H9 (cell line): Measurements from ENCODE around the gene ABCA4. TPM values are rescaled to one million over a fixed set of nuclear protein-coding genes. Genes with fewer than 3 reads are reported as not detected.

ENCODE experiments used
- DNase-seq: peaks from one replicate; pipeline ENCODE4 v3.0.0-alpha.2; 2017
- H2AFZ ChIP-seq: one replicate; pipeline ENCODE4 v1.6.1; 2013; ENCODE audit warnings: mild to moderate bottlenecking, low read length, control low read depth, moderate library complexity
- H2AK5ac ChIP-seq: 2 replicates; pipeline ENCODE4 v1.6.1; 2013; ENCODE audit warnings: low read length, control low read depth, mixed read lengths; ENCODE audit not compliant: insufficient read length
- H2BK120ac ChIP-seq: one replicate; pipeline ENCODE4 v1.6.1; 2013; ENCODE audit warnings: low read depth, mild to moderate bottlenecking, low read length, control low read depth, inconsistent platforms; ENCODE audit not compliant: poor library complexity, severe bottlenecking
- H2BK12ac ChIP-seq: 2 replicates; pipeline ENCODE4 v1.6.1; 2013; ENCODE audit warnings: low read length, control low read depth, mixed read lengths, low read depth; ENCODE audit not compliant: insufficient read length
- H2BK15ac ChIP-seq: 2 replicates; pipeline ENCODE4 v1.6.1; 2013; ENCODE audit warnings: low read depth, low read length, control low read depth
- H2BK20ac ChIP-seq: one replicate; pipeline ENCODE4 v1.6.1; 2013; ENCODE audit warnings: low read depth, mild to moderate bottlenecking, low read length, control low read depth, inconsistent platforms; ENCODE audit not compliant: poor library complexity, severe bottlenecking
- H2BK5ac ChIP-seq: 2 replicates; pipeline ENCODE4 v1.6.1; 2013; ENCODE audit warnings: low read length, control low read depth, mixed read lengths; ENCODE audit not compliant: insufficient read length
- H3K14ac ChIP-seq: 2 replicates; pipeline ENCODE4 v1.6.1; 2013; ENCODE audit warnings: low read length, control low read depth; ENCODE audit not compliant: insufficient read depth
- H3K18ac ChIP-seq: 2 replicates; pipeline ENCODE4 v1.6.1; 2013; ENCODE audit warnings: low read depth, mild to moderate bottlenecking, mixed read lengths, low read length, control low read depth; ENCODE audit not compliant: insufficient read length
- H3K23ac ChIP-seq: 2 replicates; pipeline ENCODE4 v1.6.1; 2013; ENCODE audit warnings: low read length, control low read depth, mixed read lengths, low read depth; ENCODE audit not compliant: insufficient read length
- H3K23me2 ChIP-seq: 2 replicates; pipeline ENCODE4 v1.6.1; 2013; ENCODE audit warnings: low read depth, mild to moderate bottlenecking, mixed read lengths, low read length, control low read depth; ENCODE audit not compliant: insufficient read length, poor library complexity, severe bottlenecking
- H3K27ac ChIP-seq: 2 replicates; pipeline ENCODE4 v1.5.1; 2013; ENCODE audit warnings: low read length, control low read depth, mixed read lengths, low read depth; ENCODE audit not compliant: insufficient read length
- H3K27me3 ChIP-seq: 2 replicates; pipeline ENCODE4 v1.6.1; 2013; ENCODE audit warnings: low read length, control low read depth, inconsistent platforms; ENCODE audit not compliant: insufficient read depth
- H3K4ac ChIP-seq: 2 replicates; pipeline ENCODE4 v1.6.1; 2013; ENCODE audit warnings: low read depth, mild to moderate bottlenecking, control low read depth, inconsistent platforms, low read length, moderate library complexity
- H3K4me1 ChIP-seq: 2 replicates; pipeline ENCODE4 v1.6.1; 2013; ENCODE audit warnings: low read length, control low read depth, inconsistent platforms; ENCODE audit not compliant: insufficient read depth
- H3K4me2 ChIP-seq: 2 replicates; pipeline ENCODE4 v1.6.1; 2013; ENCODE audit warnings: low read length, control low read depth, mixed read lengths; ENCODE audit not compliant: insufficient read length, insufficient read depth
- H3K56ac ChIP-seq: 2 replicates; pipeline ENCODE4 v1.6.1; 2013; ENCODE audit warnings: low read depth, mild to moderate bottlenecking, mixed read lengths, low read length, control low read depth; ENCODE audit not compliant: insufficient read length
- H3K79me1 ChIP-seq: 2 replicates; pipeline ENCODE4 v1.6.1; 2013; ENCODE audit warnings: low read depth, mild to moderate bottlenecking, moderate library complexity, low read length, control low read depth, inconsistent platforms; ENCODE audit not compliant: insufficient read depth, poor library complexity, severe bottlenecking
- H3K79me2 ChIP-seq: 2 replicates; pipeline ENCODE4 v1.6.1; 2013; ENCODE audit warnings: low read length, control low read depth, inconsistent platforms; ENCODE audit not compliant: insufficient read depth
- H3K9ac ChIP-seq: 2 replicates; pipeline ENCODE4 v1.6.1; 2013; ENCODE audit warnings: low read length, control low read depth, mixed read lengths; ENCODE audit not compliant: insufficient read length; ENCODE audit errors: extremely low read depth
- H3K9me3 ChIP-seq: one replicate; pipeline ENCODE4 v1.6.1; 2013; ENCODE audit warnings: low read depth, low read length, inconsistent platforms; ENCODE audit not compliant: control insufficient read depth
- H3T11ph ChIP-seq: one replicate; pipeline ENCODE4 v1.6.1; 2013; ENCODE audit warnings: mild to moderate bottlenecking, low read length, control low read depth, inconsistent platforms
- H4K20me1 ChIP-seq: one replicate; pipeline ENCODE4 v1.6.1; 2013; ENCODE audit not compliant: control insufficient read depth, insufficient read length, insufficient read depth
- H4K5ac ChIP-seq: 2 replicates; pipeline ENCODE4 v1.6.1; 2013; ENCODE audit warnings: low read depth, mild to moderate bottlenecking, mixed read lengths, low read length, control low read depth; ENCODE audit not compliant: insufficient read length
- H4K8ac ChIP-seq: replicated peaks from 2 replicates; pipeline ENCODE4 v1.6.1; 2013; ENCODE audit warnings: low read length, control low read depth, mixed read lengths, low read depth; ENCODE audit not compliant: insufficient read length
- H4K91ac ChIP-seq: 2 replicates; pipeline ENCODE4 v1.6.1; 2013; ENCODE audit warnings: low read depth, mild to moderate bottlenecking, moderate library complexity, mixed read lengths, low read length, control low read depth; ENCODE audit not compliant: insufficient read length
- H3K27ac Mint-ChIP-seq, 3 experiments: 2 replicates in 2 of 3; 3 replicates in 1 of 3; pipeline ENCODE4 v1.8.0; 2020 to 2021; ENCODE audit warnings: mixed read lengths in 3 of 3, mild to moderate bottlenecking in 1 of 3, moderate library complexity in 1 of 3
- H3K27me3 Mint-ChIP-seq: 2 replicates; pipeline ENCODE4 v1.8.0; 2021; ENCODE audit warnings: low read depth, mild to moderate bottlenecking, moderate library complexity, mixed read lengths
- H3K36me3 Mint-ChIP-seq, 3 experiments: 2 replicates in 2 of 3; 3 replicates in 1 of 3; pipeline ENCODE4 v1.8.0; 2020 to 2021; ENCODE audit warnings: low read depth in 3 of 3, mixed read lengths in 3 of 3; ENCODE audit not compliant: insufficient read depth in 1 of 3
- H3K4me1 Mint-ChIP-seq, 2 experiments: 2 replicates each; pipeline ENCODE4 v1.8.0; 2020; ENCODE audit warnings: mixed read lengths in 2 of 2
- H3K4me3 Mint-ChIP-seq, 2 experiments: 2 replicates in 1 of 2; 3 replicates in 1 of 2; pipeline ENCODE4 v1.8.0; 2020 to 2021; ENCODE audit warnings: mild to moderate bottlenecking in 2 of 2, mixed read lengths in 2 of 2, moderate library complexity in 1 of 2
- H3K9me3 Mint-ChIP-seq, 2 experiments: 2 replicates in 1 of 2; 3 replicates in 1 of 2; pipeline ENCODE4 v1.8.0; 2020; ENCODE audit warnings: mild to moderate bottlenecking in 2 of 2, mixed read lengths in 2 of 2, moderate library complexity in 1 of 2
- CTCF ChIP-seq: fragments of 200-600 bp; sonication (generic); conservative IDR thresholded peaks from 3 replicates; pipeline ENCODE4 v1.8.0; 2021; ENCODE audit warnings: antibody characterized with exemption, mild to moderate bottlenecking
- WGBS: extraction: QIAGEN DNeasy Blood & Tissue Kit; methylation state at CpG from one replicate; pipeline ENCODE4 v1.1.7; 2013; ENCODE audit warnings: missing lambda C conversion rate, low lambda C conversion rate, mixed read lengths; ENCODE audit not compliant: insufficient read length; ENCODE audit errors: extremely low coverage; 5-methylcytosine and 5-hydroxymethylcytosine counted together
- total RNA-seq: library from RNA; stranded (reverse); gene quantifications from 2 replicates; pipeline ENCODE4 v1.2.1, GENCODE V29; 2021

The ABCA4 gene
- total RNA-seq, 1 experiment from 2014 or later = not detected

GRCh38 chr1:94056171-94056570 is 64.8 kb downstream of the ABCA4 start:
- H2BK5ac ChIP-seq = no peak overlapping the region
- no peak for TF ChIP-seq CTCF
- no peak for DNase-seq
- Mint-ChIP-seq H3K36me3 (no peaks in the 10 kb centered on the region; a peak in 2 of 7 replicates), H3K27ac (no peak overlapping the region), H3K4me1 (peaks cover 26 to 33% of the 10 kb centered on the region in 2 experiments), H3K4me3 (no peak overlapping the region), H3K27me3 (peaks cover 40% of the 10 kb centered on the region), H3K9me3 (no peaks in the 10 kb centered on the region; a peak in 1 of 5 replicates)
- H2AK5ac ChIP-seq = no peak overlapping the region
- no peak overlapping the region for H3K23ac ChIP-seq
- no peak overlapping the region for H3K4ac ChIP-seq
- H4K20me1 ChIP-seq = no peaks in the 10 kb centered on the region
- no peaks in the 10 kb centered on the region for H3K9me3 ChIP-seq
- H3K18ac ChIP-seq = no peak overlapping the region
- no peaks in the 10 kb centered on the region for H3K79me1 ChIP-seq
- no peak overlapping the region for H4K91ac ChIP-seq
- H2BK20ac ChIP-seq = no peak overlapping the region
- no peak overlapping the region for H4K5ac ChIP-seq
- H2BK12ac ChIP-seq = no peak overlapping the region
- no peak overlapping the region for H2AFZ ChIP-seq
- no CpG with 5 or more reads among the region's 6 CpGs for WGBS
- H3K56ac ChIP-seq = no peak overlapping the region
- no peak overlapping the region for H4K8ac ChIP-seq
- no peak overlapping the region for H2BK15ac ChIP-seq
- H3K9ac ChIP-seq = no peak overlapping the region
- no peak overlapping the region for H3K4me2 ChIP-seq
- H3K27me3 ChIP-seq = 0 out of 2 replicates have a peak, but pooled peaks cover 3% of the 10 kb centered on the region
- H3K79me2 ChIP-seq = no peaks in the 10 kb centered on the region
- no peak overlapping the region for H2BK120ac ChIP-seq
- no peak overlapping the region for H3T11ph ChIP-seq
- no peak overlapping the region for H3K14ac ChIP-seq
- H3K4me1 ChIP-seq = peaks cover 5% of the 10 kb centered on the region; the same call in 1 of the 2 replicates
- H3K23me2 ChIP-seq = no peaks in the 10 kb centered on the region
- H3K27ac ChIP-seq = no peak overlapping the region
